GM12891 (cell line): ENCODE measurements around the gene PJA1.

Experiments
- DNase-seq: peaks from one replicate; pipeline ENCODE4 v3.0.0; 2011; ENCODE audit warnings: low spot score; ENCODE audit not compliant: insufficient read length
- FAIRE-seq: peaks from 2 replicates; lab custom pipeline; 2011; peaks lifted over from hg19 to GRCh38; lab: Jason Lieb, UNC
- PAX5 ChIP-seq: IDR thresholded peaks from 2 replicates; pipeline ENCODE4 v1.6.1; 2011; ENCODE audit warnings: low read length, moderate library complexity, mild to moderate bottlenecking; ENCODE audit not compliant: insufficient read depth, severe bottlenecking
- POLR2A ChIP-seq: IDR thresholded peaks from 2 replicates; pipeline ENCODE4 v1.6.1; 2011; ENCODE audit warnings: low read depth, low read length, control low read depth
- POLR2AphosphoS5 ChIP-seq: IDR thresholded peaks from 2 replicates; pipeline ENCODE4 v1.6.1; 2011; ENCODE audit warnings: low read depth, low read length, control low read depth
- POU2F2 ChIP-seq: IDR thresholded peaks from 2 replicates; pipeline ENCODE4 v1.6.1; 2011; ENCODE audit warnings: low read depth, mild to moderate bottlenecking, control low read depth, low read length, moderate library complexity
- SPI1 ChIP-seq: IDR thresholded peaks from 2 replicates; pipeline ENCODE4 v1.6.1; 2011; ENCODE audit warnings: low read depth, low read length, control low read depth
- TAF1 ChIP-seq: IDR thresholded peaks from 2 replicates; pipeline ENCODE4 v1.6.1; 2011; ENCODE audit warnings: low read depth, low read length, control low read depth

The PJA1 gene

GRCh38 chrX:69192603-69193002 is 27.4 kb upstream of the PJA1 start:
- DNase-seq (no peak), FAIRE-seq (peak; percentile 52)
- TF ChIP-seq PAX5 (no peak), TAF1 (no peak), POU2F2 (no peak), POLR2AphosphoS5 (no peak), POLR2A (no peak), SPI1 (no peak)

- TF ChIP-seq TAF1, result no peak
- no peak for TF ChIP-seq POU2F2
- TF ChIP-seq POLR2AphosphoS5, result no peak
- TF ChIP-seq PAX5, result no peak
- no peak for TF ChIP-seq SPI1
- no peak for TF ChIP-seq POLR2A
- FAIRE-seq (no peak), DNase-seq (no peak)
Measured at GRCh38 chrX:69189576-69190371, 24.5 kb upstream of the PJA1 start.

DNA sequence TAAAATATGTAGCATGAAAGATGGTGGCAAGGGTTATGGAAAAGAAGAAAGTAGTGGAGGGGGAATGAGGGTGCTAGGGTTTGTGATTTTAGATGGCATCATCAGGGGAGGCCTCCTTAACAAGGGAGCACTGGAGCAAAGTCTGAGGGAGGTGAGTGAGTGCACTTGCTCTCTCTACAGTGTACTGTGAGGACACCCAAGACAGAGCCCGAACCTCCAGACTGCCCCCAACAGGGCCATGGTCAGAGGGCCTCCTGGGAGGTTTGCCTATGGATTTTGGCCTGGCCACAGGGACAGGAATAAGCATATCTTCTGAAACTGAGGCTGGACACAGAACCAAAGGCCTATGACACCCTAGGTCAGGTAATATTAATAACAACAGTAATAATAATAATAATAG is 21.4 kb upstream of the PJA1 start:
- no peak for DNase-seq
- no peak for TF ChIP-seq POLR2A
- FAIRE-seq, result no peak

GRCh38 chrX:69185886-69186285 is 20.6 kb upstream of the PJA1 start:
- FAIRE-seq, result no peak
- no peak for DNase-seq
- no peak for TF ChIP-seq TAF1
- TF ChIP-seq POLR2AphosphoS5, result no peak
- TF ChIP-seq POU2F2, result no peak
- no peak for TF ChIP-seq POLR2A
- TF ChIP-seq SPI1, result no peak
- no peak for TF ChIP-seq PAX5

DNA sequence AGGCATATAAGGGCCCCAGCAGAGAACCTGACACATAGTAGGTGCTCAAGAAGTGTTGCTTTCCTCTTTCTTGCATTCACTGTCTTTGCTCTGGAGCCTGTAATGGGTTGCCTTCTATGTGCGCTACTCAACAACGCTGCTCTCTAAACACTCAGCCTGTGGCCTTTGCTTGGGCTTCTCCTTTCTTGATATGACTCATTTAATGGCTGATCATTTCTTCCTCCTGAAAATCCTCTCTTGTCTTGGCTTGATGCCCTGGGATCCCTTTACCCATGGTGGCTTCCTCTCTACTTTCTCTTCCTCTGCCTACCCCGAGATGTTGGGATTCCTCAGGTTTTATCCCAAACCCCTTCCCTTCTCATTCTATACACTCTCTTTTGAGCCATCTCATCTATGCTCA is 19.9 kb upstream of the PJA1 start:
- no peak for TF ChIP-seq POU2F2
- no peak for TF ChIP-seq TAF1
- TF ChIP-seq PAX5, result no peak
- no peak for FAIRE-seq
- DNase-seq, result no peak

- TF ChIP-seq POU2F2 (no peak), SPI1 (no peak), TAF1 (no peak), PAX5 (no peak), POLR2A (no peak), POLR2AphosphoS5 (no peak)
- DNase-seq, result no peak
- FAIRE-seq, result no peak
Measured at GRCh38 chrX:69182818-69183380, 17.6 kb upstream of the PJA1 start.

DNA sequence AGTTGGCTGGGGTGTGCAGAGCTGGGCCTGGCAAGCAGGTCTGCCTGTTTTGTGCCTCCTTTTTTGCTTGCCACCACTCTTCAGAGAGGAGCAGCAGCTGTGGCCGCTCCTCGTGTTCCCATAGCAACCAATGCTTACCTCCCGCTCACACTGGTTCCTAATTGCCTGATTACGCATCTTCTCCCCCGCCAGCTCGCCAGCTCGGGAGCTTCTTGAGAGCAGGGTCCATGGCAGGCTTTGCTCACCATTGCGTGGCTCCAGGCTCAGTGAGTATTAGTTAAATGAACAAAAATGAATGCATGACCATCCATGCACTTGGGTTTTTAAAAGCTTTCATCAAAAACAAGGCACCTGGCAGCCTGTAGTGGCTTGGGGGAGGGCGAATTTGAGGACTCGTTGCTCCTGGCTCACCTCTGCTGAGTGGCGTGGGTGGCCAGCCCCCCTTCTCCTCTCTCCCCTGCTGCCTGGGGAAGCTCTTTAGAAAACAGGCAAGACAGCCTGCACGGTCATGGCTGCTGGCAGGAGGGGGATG is 14.2 kb upstream of the PJA1 start:
- DNase-seq, result no peak
- no peak for FAIRE-seq
- TF ChIP-seq PAX5, result no peak
- TF ChIP-seq SPI1, result no peak
- no peak for TF ChIP-seq POU2F2
- no peak for TF ChIP-seq POLR2AphosphoS5
- no peak for TF ChIP-seq TAF1
- no peak for TF ChIP-seq POLR2A

- no peak for FAIRE-seq
- no peak for TF ChIP-seq POU2F2
- TF ChIP-seq POLR2A, result no peak
- no peak for TF ChIP-seq PAX5
- TF ChIP-seq SPI1, result no peak
- TF ChIP-seq POLR2AphosphoS5, result no peak
- TF ChIP-seq TAF1, result no peak
- no peak for DNase-seq
Measured at GRCh38 chrX:69178592-69178991, 13.3 kb upstream of the PJA1 start.

DNA sequence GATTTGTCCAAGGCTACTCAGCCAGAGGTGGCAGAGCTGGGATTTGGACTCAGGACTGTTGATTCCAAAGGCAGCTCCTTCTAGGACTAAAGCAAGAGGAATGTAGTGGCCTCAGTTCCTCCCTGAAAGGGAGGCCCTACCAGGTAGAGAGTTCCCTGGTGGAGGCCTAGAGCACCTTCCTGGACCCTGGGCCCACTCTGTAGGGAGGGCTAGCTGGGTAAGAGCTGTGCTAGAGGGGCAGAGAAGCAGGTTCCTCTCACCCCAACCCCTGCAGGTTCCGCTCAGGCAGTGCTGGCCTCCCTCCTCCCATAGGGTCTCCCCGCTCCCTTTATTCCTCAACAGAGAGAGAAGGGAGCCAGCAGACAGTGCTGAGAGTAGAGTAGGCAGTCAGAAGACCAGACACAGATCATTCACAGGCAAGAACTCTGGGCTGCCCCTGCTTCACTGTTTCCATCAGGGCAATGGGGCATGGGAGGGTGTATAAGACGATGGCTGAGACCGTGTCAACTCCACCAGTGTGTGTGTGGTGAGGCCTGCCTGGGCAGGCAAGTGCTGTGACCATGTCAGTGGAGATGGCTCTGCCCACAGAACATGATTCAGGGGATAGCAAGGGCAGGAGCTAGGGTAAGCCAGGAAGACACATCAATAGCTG is 12.4 kb upstream of the PJA1 start:
- TF ChIP-seq PAX5 (no peak), TAF1 (no peak), POU2F2 (no peak), POLR2A (no peak), SPI1 (no peak), POLR2AphosphoS5 (no peak)
- DNase-seq (no peak), FAIRE-seq (no peak)
